Hepatocyte (in vitro differentiated cells): Measurements from ENCODE around the gene ANKRD13C.

Source experiments
- EZH2 ChIP-seq: fragments of 200-600 bp; sonication (generic); IDR thresholded peaks from 2 replicates; pipeline ENCODE4 v1.6.1; 2016; ENCODE audit warnings: antibody characterized with exemption, mild to moderate bottlenecking, borderline replicate concordance
- EZH2phosphoT487 ChIP-seq: fragments of 200-600 bp; sonication (generic); IDR thresholded peaks from one replicate; pipeline ENCODE4 v1.6.1; 2018; ENCODE audit warnings: antibody characterized with exemption, mild to moderate bottlenecking, low read depth, moderate library complexity; ENCODE audit not compliant: unreplicated experiment, severe bottlenecking
- TF ChIP-seq, protein P1 (sequence below): fragments of 200-600 bp; sonication (generic); IDR thresholded peaks from 2 replicates; pipeline ENCODE4 v1.5.1; 2016; ENCODE audit warnings: antibody characterized with exemption, mild to moderate bottlenecking; ENCODE audit not compliant: poor library complexity

DNA sequence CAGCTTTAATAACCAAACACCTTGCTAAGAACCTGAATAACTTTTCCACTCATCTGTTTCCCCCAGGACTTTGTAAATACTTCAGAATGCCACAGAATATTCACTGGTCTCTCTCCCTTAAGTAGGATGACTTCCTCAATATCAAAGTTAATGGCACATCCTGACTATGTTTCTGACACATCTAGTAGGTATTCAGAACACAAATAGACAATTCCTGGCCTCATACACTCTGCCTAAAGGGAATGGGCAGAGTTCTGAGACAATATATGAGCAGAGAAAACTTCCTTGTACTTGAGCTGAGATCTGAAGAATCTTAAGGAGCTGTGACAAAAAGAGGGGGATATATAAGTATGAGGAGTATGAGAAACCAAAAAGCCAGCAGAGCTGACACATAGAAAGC, 34.8 kb downstream of the ANKRD13C start:
- TF ChIP-seq, protein P1, sequence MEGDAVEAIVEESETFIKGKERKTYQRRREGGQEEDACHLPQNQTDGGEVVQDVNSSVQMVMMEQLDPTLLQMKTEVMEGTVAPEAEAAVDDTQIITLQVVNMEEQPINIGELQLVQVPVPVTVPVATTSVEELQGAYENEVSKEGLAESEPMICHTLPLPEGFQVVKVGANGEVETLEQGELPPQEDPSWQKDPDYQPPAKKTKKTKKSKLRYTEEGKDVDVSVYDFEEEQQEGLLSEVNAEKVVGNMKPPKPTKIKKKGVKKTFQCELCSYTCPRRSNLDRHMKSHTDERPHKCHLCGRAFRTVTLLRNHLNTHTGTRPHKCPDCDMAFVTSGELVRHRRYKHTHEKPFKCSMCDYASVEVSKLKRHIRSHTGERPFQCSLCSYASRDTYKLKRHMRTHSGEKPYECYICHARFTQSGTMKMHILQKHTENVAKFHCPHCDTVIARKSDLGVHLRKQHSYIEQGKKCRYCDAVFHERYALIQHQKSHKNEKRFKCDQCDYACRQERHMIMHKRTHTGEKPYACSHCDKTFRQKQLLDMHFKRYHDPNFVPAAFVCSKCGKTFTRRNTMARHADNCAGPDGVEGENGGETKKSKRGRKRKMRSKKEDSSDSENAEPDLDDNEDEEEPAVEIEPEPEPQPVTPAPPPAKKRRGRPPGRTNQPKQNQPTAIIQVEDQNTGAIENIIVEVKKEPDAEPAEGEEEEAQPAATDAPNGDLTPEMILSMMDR = no peak
- TF ChIP-seq EZH2 (no peak), EZH2phosphoT487 (no peak)
